ENCODE measurements around the gene RPF1. TPM values are rescaled to one million over a fixed set of nuclear protein-coding genes. Genes with fewer than 3 reads are reported as not detected.

Gene RPF1
- total and polyA plus RNA-seq, 2 of the 4 experiments (the other 2 are of a cell fraction), result 28.4 to 30.3 TPM

DNA sequence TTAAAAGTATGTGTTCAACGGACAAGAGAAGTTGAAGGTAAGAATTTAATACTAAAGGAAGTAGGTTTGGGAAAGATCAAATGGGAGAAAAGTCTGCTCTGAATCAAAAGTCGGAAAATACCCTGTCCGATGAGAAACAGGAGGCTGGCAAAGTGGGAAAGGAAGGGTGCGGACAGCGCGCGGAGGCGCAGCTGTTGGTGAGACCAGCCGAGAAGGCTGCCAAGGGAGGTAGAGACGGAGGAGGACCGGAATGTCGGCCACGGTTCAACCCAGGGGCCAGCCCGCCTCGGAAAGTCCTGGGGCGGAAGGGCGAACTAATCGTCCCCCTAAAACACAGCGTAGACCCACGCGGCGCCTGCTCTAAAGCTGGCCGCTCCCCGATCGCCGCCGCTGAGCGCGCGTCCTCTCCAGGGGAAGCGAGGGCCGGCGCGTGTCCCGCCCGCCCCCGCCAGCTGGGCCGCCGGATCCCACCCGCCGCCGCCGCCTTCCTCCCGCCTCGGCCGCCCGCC, 26.5 kb downstream of the RPF1 start:
- H3K4me1 ChIP-seq (ENCODE audit: control insufficient read depth, insufficient read depth, low read length), result peaks cover 6% of the 10 kb centered on the region; the same call in 1 of the 2 replicates
- peak overlapping the region; percentile 90 for H4K91ac ChIP-seq (ENCODE audit: insufficient read depth, low read depth, low read length)
- CTCF ChIA-PET, result interaction anchor here (1.4 kb wide), 1 partner anchor 100 kb away, joined by 3 read pairs; no protein-coding TSS in a partner anchor
- H3K23ac ChIP-seq (ENCODE audit: low read depth, low read length), result peak overlapping the region; percentile 86
- peak overlapping the region; percentile 97 for H3K9ac ChIP-seq (ENCODE audit: low read depth, low read length)
- H4K5ac ChIP-seq (ENCODE audit: low read depth, low read length), result peak overlapping the region; percentile 78; the same call in 1 of the 2 replicates
- TF ChIP-seq, protein P1, sequence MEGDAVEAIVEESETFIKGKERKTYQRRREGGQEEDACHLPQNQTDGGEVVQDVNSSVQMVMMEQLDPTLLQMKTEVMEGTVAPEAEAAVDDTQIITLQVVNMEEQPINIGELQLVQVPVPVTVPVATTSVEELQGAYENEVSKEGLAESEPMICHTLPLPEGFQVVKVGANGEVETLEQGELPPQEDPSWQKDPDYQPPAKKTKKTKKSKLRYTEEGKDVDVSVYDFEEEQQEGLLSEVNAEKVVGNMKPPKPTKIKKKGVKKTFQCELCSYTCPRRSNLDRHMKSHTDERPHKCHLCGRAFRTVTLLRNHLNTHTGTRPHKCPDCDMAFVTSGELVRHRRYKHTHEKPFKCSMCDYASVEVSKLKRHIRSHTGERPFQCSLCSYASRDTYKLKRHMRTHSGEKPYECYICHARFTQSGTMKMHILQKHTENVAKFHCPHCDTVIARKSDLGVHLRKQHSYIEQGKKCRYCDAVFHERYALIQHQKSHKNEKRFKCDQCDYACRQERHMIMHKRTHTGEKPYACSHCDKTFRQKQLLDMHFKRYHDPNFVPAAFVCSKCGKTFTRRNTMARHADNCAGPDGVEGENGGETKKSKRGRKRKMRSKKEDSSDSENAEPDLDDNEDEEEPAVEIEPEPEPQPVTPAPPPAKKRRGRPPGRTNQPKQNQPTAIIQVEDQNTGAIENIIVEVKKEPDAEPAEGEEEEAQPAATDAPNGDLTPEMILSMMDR (conservative IDR thresholded peaks at IDR 0.05; ENCODE audit: low read depth, low read length), result no peak
- no peak for TF ChIP-seq RAD21 (IDR thresholded peaks at IDR 0.05; ENCODE audit: low read length)
- no peak for TF ChIP-seq POLR2A (IDR thresholded peaks at IDR 0.05; ENCODE audit: low read depth, low read length)
- TF ChIP-seq RCOR1 (IDR thresholded peaks at IDR 0.05; ENCODE audit: insufficient replicate concordance, low read length), result no peak
- TF ChIP-seq MXI1 (IDR thresholded peaks at IDR 0.05; ENCODE audit: borderline replicate concordance, low read depth, low read length), result peak; percentile 76; the same call in 1 of the 2 replicates
- no peak for TF ChIP-seq CHD1 (IDR thresholded peaks at IDR 0.05; ENCODE audit: low read depth, low read length)
- no peaks in the 10 kb centered on the region; the same call in 1 of the 2 replicates for H3K9me1 ChIP-seq (ENCODE audit: insufficient read depth, low read length)
- DNase-seq (peak; percentile 42), ATAC-seq (ENCODE audit: low read depth) (peak; percentile 59)
- in situ Hi-C loops (cut with MboI; ENCODE audit: low sequenced_read_pairs), result no loop called here
- peaks cover 5 to 31% of the 10 kb centered on the region in 2 experiments; a peak in 3 of 4 replicates for H3K79me1 ChIP-seq (ENCODE audit: low read depth in 1 of 2, low read length in 2 of 2)
- POLR2A ChIA-PET (ENCODE audit: unreplicated experiment), result interaction anchor here (0.5 to 1.5 kb wide), 5 partner anchors 21 to 302 kb away, joined by 3 to 10 read pairs (median 5); partner anchors contain the start of gene CTBS
- peak overlapping the region; percentile 85 for H2BK5ac ChIP-seq (ENCODE audit: low read depth, low read length, poor library complexity, severe bottlenecking)
- no peaks in the 10 kb centered on the region for H3K27me3 ChIP-seq (ENCODE audit: control insufficient read depth, insufficient read depth, low read length)
- peak overlapping the region; percentile 66 for H3K18ac ChIP-seq (ENCODE audit: low read depth, low read length)
- no peaks in the 10 kb centered on the region for H3K9me3 ChIP-seq (ENCODE audit: control insufficient read depth, insufficient read depth, low read length)
- dilution Hi-C loops (cut with HindIII; ENCODE audit: low sequenced_read_pairs, unreplicated experiment), result no loop called here
- intact Hi-C loops (cut with micrococcal nuclease), result loop anchor here (1.0 to 5.0 kb wide), 4 partner anchors 69 to 363 kb away; partner anchors contain the start of genes CTBS and PRKACB
- H2AK5ac ChIP-seq (ENCODE audit: low read depth, low read length), result peak overlapping the region; percentile 79; the same call in 1 of the 2 replicates
- H4K8ac ChIP-seq (ENCODE audit: low read depth in 2 of 2, low read length in 2 of 2), result peak overlapping the region; percentile 40 to 91
- peak overlapping the region; percentile 62 for H2BK120ac ChIP-seq (ENCODE audit: low read depth, low read length)
- H3K14ac ChIP-seq (replicated peaks; ENCODE audit: low read depth, low read length), result peak overlapping the region; percentile 77
- 0% methylated on average over 17 of the region's 47 CpGs; no CpG with 5 or more reads in 1 of the 2 experiments for WGBS, 2 experiments (ENCODE audit: extremely low coverage in 2 of 2, insufficient read length in 1 of 2)
- H3K56ac ChIP-seq (ENCODE audit: extremely low read depth, insufficient read depth, low read length), result peak overlapping the region; percentile 97
- peak overlapping the region; percentile 92 for H2AK9ac ChIP-seq (replicated peaks; ENCODE audit: low read depth, low read length, poor library complexity)
- peak overlapping the region; percentile 95 for H3K27ac ChIP-seq (ENCODE audit: insufficient read depth, low read length)
- peak overlapping the region; percentile 87 for H2AFZ ChIP-seq (replicated peaks; ENCODE audit: low read length, poor library complexity)
- H3K36me3 ChIP-seq (ENCODE audit: control insufficient read depth, insufficient read depth, low read length), result peaks cover 2% of the 10 kb centered on the region; the same call in 1 of the 2 replicates
- no peak overlapping the region for H2BK20ac ChIP-seq (ENCODE audit: low read depth, low read length)
- no TSS peak for BruUV-seq (replicated peaks)
- peak overlapping the region; percentile 88 for H3K4ac ChIP-seq (ENCODE audit: low read depth, low read length)
- H2BK15ac ChIP-seq (ENCODE audit: low read depth, low read length), result peak overlapping the region; percentile 50; the same call in 2 of the 3 replicates
- H3K4me2 ChIP-seq (ENCODE audit: low read depth, low read length), result peak overlapping the region; percentile 97
- H3K4me3 ChIP-seq (ENCODE audit: insufficient read depth, low read depth, low read length), result peak overlapping the region; percentile 92
- H4K20me1 ChIP-seq (ENCODE audit: insufficient read depth, low read length), result peaks cover 43% of the 10 kb centered on the region

Measured in IMR-90 (cell line).